Neuronal stem cell (in vitro differentiated cells): ENCODE measurements around the gene GPATCH4. TPM values are rescaled to one million over a fixed set of nuclear protein-coding genes. Genes with fewer than 3 reads are reported as not detected.

ENCODE experiments used
- DNase-seq: peaks from one replicate; pipeline ENCODE4 v3.0.0-alpha.2; 2013; ENCODE audit warnings: low spot score
- H2AFZ ChIP-seq: one replicate; pipeline ENCODE4 v1.6.1; 2013; ENCODE audit warnings: mild to moderate bottlenecking, low read length, inconsistent platforms
- H2AK5ac ChIP-seq: 2 replicates; pipeline ENCODE4 v1.6.1; 2013; ENCODE audit warnings: low read depth, mild to moderate bottlenecking, inconsistent platforms, low read length, moderate library complexity, mixed read lengths
- H2BK120ac ChIP-seq: 2 replicates; pipeline ENCODE4 v1.6.1; 2013; ENCODE audit warnings: low read depth, mild to moderate bottlenecking, inconsistent platforms, low read length, moderate library complexity, mixed read lengths
- H2BK12ac ChIP-seq: one replicate; pipeline ENCODE4 v1.6.1; 2013; ENCODE audit warnings: low read length, inconsistent platforms
- H2BK15ac ChIP-seq: 2 replicates; pipeline ENCODE4 v1.6.1; 2013; ENCODE audit warnings: mild to moderate bottlenecking, low read length, inconsistent platforms, mixed read lengths
- H2BK5ac ChIP-seq: one replicate; pipeline ENCODE4 v1.6.1; 2013; ENCODE audit warnings: inconsistent platforms, mild to moderate bottlenecking, low read length, moderate library complexity
- H3K14ac ChIP-seq: one replicate; pipeline ENCODE4 v1.6.1; 2013; ENCODE audit warnings: low read length, inconsistent platforms
- H3K18ac ChIP-seq: 2 replicates; pipeline ENCODE4 v1.6.1; 2013; ENCODE audit warnings: low read length, inconsistent platforms
- H3K23ac ChIP-seq: 2 replicates; pipeline ENCODE4 v1.6.1; 2013; ENCODE audit warnings: low read depth, mild to moderate bottlenecking, mixed read lengths, low read length, inconsistent platforms; ENCODE audit not compliant: poor library complexity
- H3K27ac ChIP-seq: replicated peaks from 3 replicates; pipeline ENCODE4 v1.5.1; 2013; ENCODE audit warnings: low read length, inconsistent platforms
- H3K27me3 ChIP-seq, 3 experiments: 2 replicates each; pipeline ENCODE4 v1.6.1; 2013; ENCODE audit warnings: low read length in 3 of 3, mild to moderate bottlenecking in 2 of 3, inconsistent platforms in 1 of 3, low read depth in 1 of 3, mixed read lengths in 1 of 3, moderate library complexity in 1 of 3; ENCODE audit not compliant: control insufficient read depth in 3 of 3, insufficient read depth in 3 of 3
- H3K36me3 ChIP-seq, 2 donors: replicated peaks in 1 of 2; 2 replicates each; pipeline ENCODE4 v1.6.1; 2013; ENCODE audit warnings: low read length in 2 of 2; ENCODE audit not compliant: control insufficient read depth in 2 of 2, insufficient read depth in 2 of 2
- H3K4ac ChIP-seq: 2 replicates; pipeline ENCODE4 v1.6.1; 2013; ENCODE audit warnings: inconsistent platforms, mild to moderate bottlenecking, low read length, moderate library complexity
- H3K4me1 ChIP-seq, 2 donors: 1 replicate in 1 of 2; 2 replicates in 1 of 2; pipeline ENCODE4 v1.6.1; 2013; ENCODE audit warnings: low read length in 2 of 2, low read depth in 1 of 2; ENCODE audit not compliant: control insufficient read depth in 2 of 2, insufficient read depth in 1 of 2
- H3K4me2 ChIP-seq: one replicate; pipeline ENCODE4 v1.6.1; 2013; ENCODE audit warnings: mild to moderate bottlenecking, low read length, inconsistent platforms; ENCODE audit not compliant: insufficient read depth, poor library complexity, severe bottlenecking
- H3K4me3 ChIP-seq, 2 donors: 2 replicates each; pipeline ENCODE4 v1.5.1; 2013; ENCODE audit warnings: low read length in 2 of 2, mild to moderate bottlenecking in 2 of 2, inconsistent platforms in 1 of 2, moderate library complexity in 1 of 2
- H3K79me1 ChIP-seq: one replicate; pipeline ENCODE4 v1.6.1; 2013; ENCODE audit warnings: low read depth, mild to moderate bottlenecking, inconsistent platforms, low read length, moderate library complexity
- H3K9ac ChIP-seq: one replicate; pipeline ENCODE4 v1.6.1; 2013; ENCODE audit warnings: mild to moderate bottlenecking, low read depth, low read length, inconsistent platforms; ENCODE audit not compliant: poor library complexity
- H3K9me3 ChIP-seq, 2 donors: replicated peaks in 1 of 2; 2 replicates each; pipeline versions ENCODE3 to v1.6.1; 2013; ENCODE audit warnings: low read length in 2 of 2, mild to moderate bottlenecking in 2 of 2, inconsistent platforms in 1 of 2, low read depth in 1 of 2, mixed read lengths in 1 of 2, moderate library complexity in 1 of 2; ENCODE audit not compliant: control insufficient read depth in 2 of 2, insufficient read depth in 1 of 2
- H4K8ac ChIP-seq: one replicate; pipeline ENCODE4 v1.6.1; 2013; ENCODE audit warnings: low read depth, mild to moderate bottlenecking, inconsistent platforms, low read length, moderate library complexity
- H4K91ac ChIP-seq: one replicate; pipeline ENCODE4 v1.6.1; 2013; ENCODE audit warnings: low read length, low read depth, mild to moderate bottlenecking, inconsistent platforms; ENCODE audit not compliant: poor library complexity
- WGBS, 2 donors: extraction: QIAGEN DNeasy Blood & Tissue Kit; methylation state at CpG; one replicate each; pipeline ENCODE4 v1.1.7; 2013; ENCODE audit warnings: missing lambda C conversion rate in 2 of 2, mixed read lengths in 1 of 2; ENCODE audit not compliant: insufficient read length in 2 of 2, insufficient replicate concordance in 1 of 2; ENCODE audit errors: extremely low coverage in 2 of 2; 5-methylcytosine and 5-hydroxymethylcytosine counted together
- polyA plus RNA-seq, 2 experiments: library from polyadenylated mRNA; stranded (reverse); fragments of 200-250 nt; gene quantifications; one replicate each; pipeline ENCODE4 v1.2.3, GENCODE V29; 2013

Gene GPATCH4
- polyA plus RNA-seq (2013, experiment 1 of 2), result 17.6 TPM
- polyA plus RNA-seq (2013, experiment 2 of 2), result 17.2 TPM

DNA sequence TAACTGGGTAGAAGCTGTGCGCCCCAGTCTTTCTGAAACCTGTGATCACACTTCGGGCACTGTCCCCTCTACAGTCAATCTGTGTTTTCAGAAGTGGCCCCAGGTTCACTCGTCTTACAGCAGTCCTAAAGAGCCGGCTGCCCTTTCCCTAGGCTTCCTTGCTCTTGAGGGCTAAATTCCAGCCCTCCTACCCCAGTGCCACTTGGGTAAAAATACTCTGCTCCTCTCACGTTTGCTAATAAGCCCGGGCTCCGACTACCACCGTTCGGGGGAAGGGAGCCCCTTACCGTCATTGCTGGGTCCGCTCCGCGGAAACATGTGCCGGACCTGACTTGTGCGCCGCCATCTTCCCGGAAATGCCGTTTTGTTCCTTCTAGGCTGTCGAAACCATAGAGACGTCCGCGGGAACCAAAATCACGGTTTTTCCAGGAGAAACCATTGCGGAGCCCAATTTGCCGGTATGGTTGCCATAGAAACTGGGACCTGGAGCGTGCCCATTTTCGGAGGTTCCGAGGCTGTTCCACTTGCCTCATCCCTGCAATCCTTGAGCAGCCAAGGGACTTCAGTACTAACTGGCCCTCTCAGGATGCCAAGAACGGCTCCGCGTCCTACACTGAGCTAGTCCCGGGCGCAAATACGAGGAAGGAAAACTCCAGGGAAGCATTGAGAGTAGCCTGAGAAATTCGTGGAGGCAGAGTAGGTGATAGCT is at the start of gene GPATCH4:
TSS of gene GPATCH4 (minus strand) at position 358 of the 709 bp plus-strand sequence.
- Histone ChIP-seq H2BK120ac (no peak within 1 kb of the TSS), H2AFZ (peak within 1 kb of the TSS; percentile 93), H3K18ac (peak within 1 kb of the TSS; percentile 83), H3K36me3 (peaks cover 19 to 35% of the 10 kb centered on the region in 2 donors), H3K9ac (peak within 1 kb of the TSS; percentile 75), H3K79me1 (peaks cover 4% of the 10 kb centered on the region), H3K4me3 (peak within 1 kb of the TSS; percentile 74 to 86), H3K27ac (peak within 1 kb of the TSS; percentile 82), H3K27me3 (no peaks in the 10 kb centered on the region), H3K23ac (no peak within 1 kb of the TSS), H3K14ac (no peak within 1 kb of the TSS), H3K4ac (no peak within 1 kb of the TSS), H4K8ac (no peak within 1 kb of the TSS), H2AK5ac (no peak within 1 kb of the TSS), H3K9me3 (no peaks in the 10 kb centered on the region), H3K4me1 (peaks cover 2 to 5% of the 10 kb centered on the region in 2 donors), H2BK12ac (no peak within 1 kb of the TSS), H2BK15ac (no peak within 1 kb of the TSS), H2BK5ac (peak within 1 kb of the TSS; percentile 30), H4K91ac (no peak within 1 kb of the TSS), H3K4me2 (peak within 1 kb of the TSS; percentile 72)
- WGBS, 2 donors, result no CpG with 5 or more reads among the region's 35 CpGs
- peak; percentile 73 for DNase-seq

DNA sequence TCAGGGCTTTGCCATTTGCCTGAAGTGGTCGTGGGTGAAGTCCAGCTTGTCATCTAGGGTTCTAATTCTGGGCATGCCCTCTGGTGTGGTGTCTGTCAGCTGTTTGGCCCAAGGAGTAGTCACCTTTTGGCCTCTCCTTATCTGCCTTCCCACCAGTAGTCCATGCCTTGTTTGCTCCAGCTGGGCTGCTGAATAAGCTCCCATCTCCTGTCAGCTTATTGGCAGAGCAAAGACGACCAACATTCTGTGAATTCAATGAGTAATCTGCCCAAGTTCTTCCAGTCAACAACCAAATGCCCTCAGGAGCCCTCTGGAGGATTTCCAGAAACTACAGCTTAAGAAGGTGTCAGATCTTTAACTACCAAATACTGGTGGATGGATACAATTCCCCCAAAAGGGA is 47.7 kb upstream of the GPATCH4 start:
- Histone ChIP-seq H3K14ac (no peak overlapping the region), H3K9me3 (peaks cover 0 to 2% of the 10 kb centered on the region in 2 donors), H3K18ac (no peak overlapping the region), H3K4me1 (no peaks in the 10 kb centered on the region), H4K8ac (no peak overlapping the region), H3K23ac (no peak overlapping the region), H2BK15ac (no peak overlapping the region), H3K4me3 (no peak overlapping the region), H2BK12ac (no peak overlapping the region), H3K27ac (no peak overlapping the region), H3K9ac (no peak overlapping the region), H3K79me1 (no peaks in the 10 kb centered on the region), H3K4me2 (no peak overlapping the region), H4K91ac (no peak overlapping the region), H3K27me3 (peaks cover 0 to 65% (median 4%) of the 10 kb centered on the region in 3 experiments), H2AFZ (no peak overlapping the region), H2BK5ac (no peak overlapping the region), H3K4ac (no peak overlapping the region), H3K36me3 (peaks cover 0 to 15% of the 10 kb centered on the region in 2 donors), H2BK120ac (no peak overlapping the region), H2AK5ac (no peak overlapping the region)
- DNase-seq, result no peak
- no CpG with 5 or more reads among the region's 2 CpGs for WGBS, 2 donors

DNA sequence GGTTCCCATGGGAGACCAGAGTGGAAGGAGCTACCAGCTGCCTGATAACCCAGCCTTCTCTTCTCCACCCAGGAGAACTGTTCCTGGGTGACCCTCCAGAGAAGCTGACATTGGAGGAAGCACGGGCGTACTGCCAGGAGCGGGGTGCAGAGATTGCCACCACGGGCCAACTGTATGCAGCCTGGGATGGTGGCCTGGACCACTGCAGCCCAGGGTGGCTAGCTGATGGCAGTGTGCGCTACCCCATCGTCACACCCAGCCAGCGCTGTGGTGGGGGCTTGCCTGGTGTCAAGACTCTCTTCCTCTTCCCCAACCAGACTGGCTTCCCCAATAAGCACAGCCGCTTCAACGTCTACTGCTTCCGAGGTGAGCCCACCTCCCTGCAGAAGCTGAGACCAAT is 47.2 kb upstream of the GPATCH4 start:
- Histone ChIP-seq H3K4me1 (no peaks in the 10 kb centered on the region), H3K9me3 (peaks cover 0 to 2% of the 10 kb centered on the region in 2 donors)

DNA sequence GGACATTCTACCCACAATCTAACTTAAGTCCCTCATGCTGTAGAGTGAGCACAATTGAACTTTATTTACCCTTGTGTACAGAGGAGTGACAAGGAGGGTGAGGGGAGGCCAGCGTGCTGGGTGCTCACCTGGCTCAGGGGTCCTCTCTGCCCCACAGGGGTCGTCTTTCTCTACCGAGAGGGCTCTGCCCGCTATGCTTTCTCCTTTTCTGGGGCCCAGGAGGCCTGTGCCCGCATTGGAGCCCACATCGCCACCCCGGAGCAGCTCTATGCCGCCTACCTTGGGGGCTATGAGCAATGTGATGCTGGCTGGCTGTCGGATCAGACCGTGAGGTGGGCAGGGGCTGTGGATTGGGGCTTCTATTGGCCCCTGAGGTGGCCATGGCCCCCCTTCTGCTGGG is 46.1 kb upstream of the GPATCH4 start:
- no CpG with 5 or more reads among the region's 10 CpGs for whole genome bisulfite sequencing, 2 donors
- no peaks in the 10 kb centered on the region for H3K79me1 ChIP-seq

More for the DNA sequence above, 47.2 kb upstream of the GPATCH4 start:
- Histone ChIP-seq H4K91ac (no peak overlapping the region), H3K27me3 (peaks cover 0 to 67% (median 4%) of the 10 kb centered on the region in 3 experiments), H4K8ac (no peak overlapping the region), H3K4ac (no peak overlapping the region), H3K27ac (no peak overlapping the region), H2AFZ (no peak overlapping the region), H3K9ac (peak overlapping the region; percentile 24), H2BK12ac (no peak overlapping the region), H3K14ac (no peak overlapping the region), H2BK120ac (no peak overlapping the region), H2AK5ac (no peak overlapping the region), H2BK5ac (no peak overlapping the region), H3K36me3 (peaks cover 0 to 15% of the 10 kb centered on the region in 2 donors), H3K4me2 (no peak overlapping the region), H3K18ac (no peak overlapping the region), H3K4me3 (no peak overlapping the region), H3K23ac (peak overlapping the region; percentile 21), H2BK15ac (no peak overlapping the region), H3K79me1 (no peaks in the 10 kb centered on the region)
- no CpG with 5 or more reads among the region's 10 CpGs for WGBS, 2 donors
- no peak for DNase-seq

More for the DNA sequence above, 46.1 kb upstream of the GPATCH4 start:
- Histone ChIP-seq H2BK120ac (no peak overlapping the region), H3K18ac (no peak overlapping the region), H2AK5ac (no peak overlapping the region), H3K4me2 (no peak overlapping the region), H3K4me3 (no peak overlapping the region), H2AFZ (no peak overlapping the region), H3K4ac (no peak overlapping the region), H4K91ac (no peak overlapping the region), H3K4me1 (peaks cover 1 to 2% of the 10 kb centered on the region in 2 donors), H4K8ac (no peak overlapping the region), H3K9ac (no peak overlapping the region), H3K27ac (no peak overlapping the region), H3K23ac (no peak overlapping the region), H3K9me3 (peaks cover 0 to 2% of the 10 kb centered on the region in 2 donors), H2BK15ac (no peak overlapping the region), H3K36me3 (peaks cover 0 to 15% of the 10 kb centered on the region in 2 donors), H3K27me3 (peaks cover 9 to 79% (median 11%) of the 10 kb centered on the region in 3 experiments), H2BK12ac (no peak overlapping the region), H2BK5ac (no peak overlapping the region), H3K14ac (no peak overlapping the region)
- no peak for DNase-seq
